Retinal pigment epithelial cell (primary cell): ENCODE data around the gene SLFN12.
"Not testable (repeated sequence)": the region's sequence is repeated elsewhere in the genome, so short reads cannot be mapped to it uniquely, and the experiment has no call there.

Experiments used
- DNase-seq: peaks from one replicate; pipeline ENCODE4 v3.0.0-alpha.2; 2010; ENCODE audit warnings: low read depth
- H3K4me3 ChIP-seq: 2 replicates; pipeline ENCODE4 v1.5.1; 2011; ENCODE audit warnings: mild to moderate bottlenecking, low read length, control low read depth, moderate library complexity
- CTCF ChIP-seq: conservative IDR thresholded peaks from 2 replicates; pipeline ENCODE4 v1.5.1; 2011; ENCODE audit warnings: low read depth, low read length, control low read depth, inconsistent platforms

SLFN12 gene

GRCh38 chr17:35438433-35438832 lies 6.1 kb upstream of the SLFN12 start:
- no peak overlapping the region for H3K4me3 ChIP-seq
- DNase-seq, result no peak
- no peak for TF ChIP-seq CTCF

GRCh38 chr17:35433075-35433894 lies 985 bp upstream of the SLFN12 start:
- peak overlapping the region; percentile 55 for H3K4me3 ChIP-seq
- peak; percentile 43 for TF ChIP-seq CTCF
- peak; percentile 98 for DNase-seq

- H3K4me3 ChIP-seq, result no peak overlapping the region
- DNase-seq, result no peak
- TF ChIP-seq CTCF, result no peak
Measured at GRCh38 chr17:35429702-35430101, 2.6 kb downstream of the SLFN12 start.

- H3K4me3 ChIP-seq, result no peak overlapping the region
- DNase-seq, result no peak
- TF ChIP-seq CTCF, result no peak
Measured at GRCh38 chr17:35428229-35428628, 4.1 kb downstream of the SLFN12 start.

- H3K4me3 ChIP-seq, result no peak overlapping the region
- no peak for TF ChIP-seq CTCF
- DNase-seq, result peak; percentile 2
Measured at GRCh38 chr17:35423761-35424160, 8.5 kb downstream of the SLFN12 start.

GRCh38 chr17:35421069-35421468 lies 11.2 kb downstream of the SLFN12 start:
- H3K4me3 ChIP-seq, DNase-seq: not testable (repeated sequence)

- no peak overlapping the region for H3K4me3 ChIP-seq
- no peak for TF ChIP-seq CTCF
- no peak for DNase-seq
Measured at GRCh38 chr17:35416659-35417058, 15.6 kb downstream of the SLFN12 start.

GRCh38 chr17:35414707-35415106 lies 17.6 kb downstream of the SLFN12 start:
- not testable (repeated sequence) for H3K4me3 ChIP-seq, DNase-seq
